TTC549 (cell line): Measurements from ENCODE around the gene CPNE2.

Source experiments
- FAIRE-seq: peaks from 2 replicates; lab custom pipeline; 2012; peaks lifted over from hg19 to GRCh38; lab: Jason Lieb, UNC

CPNE2 gene

GRCh38 chr16:57196286-57196685, 103.9 kb downstream of the CPNE2 start:
- no peak for FAIRE-seq

DNA sequence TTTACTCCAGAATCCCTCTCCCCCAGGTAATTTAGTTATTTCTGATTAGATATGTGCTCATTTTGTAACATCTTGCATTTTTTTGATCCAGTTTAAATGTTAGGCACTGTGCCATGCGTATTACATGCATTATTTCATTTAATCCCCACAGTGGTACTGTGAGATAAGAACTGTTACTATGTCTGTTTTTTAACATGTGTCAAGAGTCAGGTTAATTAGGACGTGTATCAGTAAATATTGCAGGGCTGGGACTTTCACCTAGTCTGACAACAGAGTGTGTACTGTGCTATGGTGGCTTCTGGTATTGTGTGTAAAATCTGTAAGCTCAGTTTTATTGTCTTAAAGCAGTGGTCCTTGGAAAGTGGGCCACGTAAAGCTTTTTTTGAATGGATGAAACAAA, 104.4 kb downstream of the CPNE2 start:
- FAIRE-seq: no peak
